NCI-H187 treated with DMSO at 0.1 percent for 48 hours (cell line): ENCODE results near the gene KCNN1.
"Not testable (repeated sequence)": the region's sequence is repeated elsewhere in the genome, so short reads cannot be mapped to it uniquely, and the experiment has no call there.

Experiments
- DNase-seq: peaks from one replicate; lab custom pipeline; 2025; lab: John Stamatoyannopoulos, UW

KCNN1 gene

GRCh38 chr19:17969096-17969792, 2.3 kb downstream of the KCNN1 start:
- DNase-seq, result no peak

DNA sequence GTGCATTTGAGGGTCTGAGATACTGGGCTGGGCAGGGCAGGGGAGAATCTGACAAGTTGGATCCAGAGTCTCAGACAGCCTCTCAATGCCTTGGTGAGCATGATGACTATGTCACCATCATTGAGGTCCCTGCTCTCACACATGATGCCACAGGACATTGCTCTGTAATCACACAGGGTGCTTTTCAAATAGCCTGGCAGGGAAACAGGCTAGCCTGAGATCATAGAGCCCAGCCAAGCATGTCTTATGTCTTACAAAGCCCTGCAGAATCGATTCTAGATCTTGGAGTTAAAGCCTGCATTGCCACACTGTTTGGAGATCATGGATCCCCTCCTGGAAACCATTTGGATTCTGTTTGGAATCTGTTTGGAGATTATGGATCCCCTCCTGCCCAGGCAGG, 5.3 kb downstream of the KCNN1 start:
- DNase-seq, result no peak

GRCh38 chr19:17973759-17974158, 6.9 kb downstream of the KCNN1 start:
- DNase-seq, result no peak

DNA sequence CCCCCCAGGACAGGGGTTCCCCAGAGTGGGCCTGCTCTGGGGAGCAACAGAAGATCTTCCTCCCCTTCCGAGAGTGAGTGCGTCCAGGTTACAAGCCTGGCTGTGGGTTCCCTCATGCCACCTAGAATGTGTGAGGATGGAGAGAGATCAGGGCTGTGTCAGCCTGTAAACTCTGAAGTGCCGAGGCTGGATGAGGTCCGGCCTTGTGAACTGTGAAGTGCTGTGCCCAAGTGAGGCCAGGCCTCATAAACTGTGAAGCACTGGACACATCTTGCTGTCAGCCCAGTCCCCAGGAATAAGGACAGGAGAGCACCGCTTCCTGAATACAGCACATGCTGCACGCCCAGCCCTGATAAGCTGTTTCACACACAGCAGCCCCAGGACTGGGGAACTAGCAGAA, 7.6 kb downstream of the KCNN1 start:
- DNase-seq, result no peak

- DNase-seq, result no peak
Measured at GRCh38 chr19:17975032-17975431, 8.1 kb downstream of the KCNN1 start.

DNA sequence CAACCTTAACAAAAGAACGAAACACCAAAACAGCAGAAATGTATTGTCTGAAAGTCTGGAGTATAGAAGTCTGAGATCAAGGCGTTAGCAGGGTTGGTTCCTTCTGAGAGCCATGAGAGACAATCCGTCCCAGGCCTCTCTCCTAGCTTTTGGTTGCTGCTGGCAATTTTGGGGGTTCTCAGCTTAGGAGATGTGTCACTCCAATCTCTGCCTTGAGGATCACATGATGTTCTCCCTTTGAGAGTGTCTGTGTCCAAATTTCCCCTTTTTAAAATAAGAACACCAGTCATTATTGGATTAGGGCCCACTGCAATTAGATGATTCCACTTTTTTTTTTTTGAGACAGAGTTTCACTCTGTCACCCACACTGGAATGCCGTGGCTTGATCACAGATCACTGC, 10.1 kb downstream of the KCNN1 start:
- no peak for DNase-seq

DNA sequence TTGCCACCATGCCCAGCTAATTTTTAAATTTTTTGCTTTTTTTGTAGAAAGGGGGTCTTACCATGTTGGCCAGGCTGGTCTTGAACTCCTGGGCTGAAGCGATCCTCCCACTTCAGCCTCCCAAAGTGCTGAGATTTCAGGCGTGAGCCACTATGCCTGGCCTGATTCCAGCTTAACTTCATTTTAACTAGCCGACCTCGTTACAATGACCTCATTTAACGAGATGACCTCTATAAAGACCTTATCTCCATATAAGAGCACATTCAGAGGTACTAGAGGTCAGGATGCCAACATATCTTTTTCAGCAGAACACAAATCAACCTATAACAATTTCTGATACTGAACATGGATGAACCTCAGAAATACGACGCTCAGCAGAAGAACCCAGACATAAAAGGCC, 10.6 kb downstream of the KCNN1 start:
- no peak for DNase-seq

- DNase-seq, result no peak
Measured at GRCh38 chr19:17981611-17982010, 14.7 kb downstream of the KCNN1 start.

- no peak for DNase-seq
Measured at GRCh38 chr19:17982430-17982829, 15.5 kb downstream of the KCNN1 start.

DNA sequence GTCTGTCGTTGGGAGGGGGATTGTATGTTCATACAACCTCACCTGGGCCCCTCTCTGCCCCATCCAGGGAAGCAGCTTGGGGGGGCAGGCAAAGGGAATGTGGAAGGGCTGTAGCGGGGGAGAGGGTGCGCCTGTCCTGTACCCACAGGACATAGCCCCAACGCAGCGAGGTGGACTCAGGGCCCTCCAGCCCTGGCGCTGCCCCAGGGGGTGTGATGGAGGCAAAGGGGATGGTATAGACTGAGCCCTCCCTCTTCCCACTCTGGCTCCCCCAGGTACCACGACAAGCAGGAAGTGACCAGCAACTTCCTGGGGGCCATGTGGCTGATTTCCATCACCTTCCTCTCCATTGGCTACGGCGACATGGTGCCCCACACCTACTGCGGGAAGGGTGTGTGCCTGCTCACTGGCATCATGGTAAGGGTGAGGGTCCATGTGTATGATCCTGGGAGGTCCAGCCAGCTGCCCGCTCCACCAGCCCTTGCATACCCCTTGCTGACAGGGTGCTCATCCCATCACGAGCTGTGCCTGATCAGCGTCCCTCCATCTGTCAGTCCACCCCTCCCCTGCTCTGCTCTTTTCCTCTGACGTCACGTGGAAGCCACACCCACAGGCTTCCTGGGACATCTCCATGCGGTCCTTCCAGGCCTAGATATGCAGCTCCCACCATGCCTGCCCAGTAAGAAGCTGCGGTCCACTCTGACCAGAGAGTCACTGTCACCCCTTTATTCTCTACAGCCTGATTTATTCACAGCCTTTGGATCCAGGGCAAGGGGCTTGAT, 18.3 kb downstream of the KCNN1 start:
- no peak for DNase-seq

DNA sequence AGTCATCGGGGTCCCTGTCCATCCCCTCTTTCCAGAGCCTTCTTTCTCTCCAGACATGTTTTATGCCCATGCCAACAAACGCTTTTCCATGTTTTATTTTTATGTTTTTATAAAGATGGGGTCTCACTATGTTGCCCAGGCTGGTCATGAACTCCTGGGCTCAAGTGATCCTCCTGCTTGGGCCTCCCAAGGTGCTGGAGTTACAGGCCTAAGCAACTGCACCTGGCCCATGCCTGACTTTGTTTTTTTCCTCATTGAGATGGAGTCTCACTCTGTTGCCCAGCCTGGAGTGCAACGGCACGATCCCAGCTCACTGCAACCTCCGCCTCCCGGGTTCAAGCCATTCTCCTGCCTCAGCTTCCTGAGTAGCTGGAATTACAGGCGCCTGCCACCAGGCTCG, 19.7 kb downstream of the KCNN1 start:
- not testable (repeated sequence) for DNase-seq

DNA sequence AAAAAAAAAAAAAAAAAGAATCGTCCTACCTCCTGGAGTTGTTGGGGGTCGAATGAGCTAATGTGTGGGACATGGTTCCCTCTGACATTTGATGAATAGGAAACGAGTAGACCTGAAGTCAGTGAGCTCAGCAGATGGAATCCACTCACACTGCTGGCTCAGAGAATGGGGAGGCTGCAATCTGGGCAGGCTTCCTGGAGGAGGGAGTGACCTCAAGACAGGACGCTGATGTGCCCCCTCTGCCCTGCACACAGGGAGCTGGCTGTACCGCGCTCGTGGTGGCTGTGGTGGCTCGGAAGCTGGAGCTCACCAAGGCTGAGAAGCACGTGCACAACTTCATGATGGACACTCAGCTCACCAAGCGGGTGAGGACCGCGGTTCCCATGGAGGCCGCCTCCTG, 21.3 kb downstream of the KCNN1 start:
- DNase-seq, result no peak

- no peak for DNase-seq
Measured at GRCh38 chr19:17989425-17990094, 22.7 kb downstream of the KCNN1 start.

- DNase-seq, result no peak
Measured at GRCh38 chr19:17993076-17993813, 26.3 kb downstream of the KCNN1 start.

GRCh38 chr19:17996826-17997316, 30.0 kb downstream of the KCNN1 start:
- no peak for DNase-seq

DNA sequence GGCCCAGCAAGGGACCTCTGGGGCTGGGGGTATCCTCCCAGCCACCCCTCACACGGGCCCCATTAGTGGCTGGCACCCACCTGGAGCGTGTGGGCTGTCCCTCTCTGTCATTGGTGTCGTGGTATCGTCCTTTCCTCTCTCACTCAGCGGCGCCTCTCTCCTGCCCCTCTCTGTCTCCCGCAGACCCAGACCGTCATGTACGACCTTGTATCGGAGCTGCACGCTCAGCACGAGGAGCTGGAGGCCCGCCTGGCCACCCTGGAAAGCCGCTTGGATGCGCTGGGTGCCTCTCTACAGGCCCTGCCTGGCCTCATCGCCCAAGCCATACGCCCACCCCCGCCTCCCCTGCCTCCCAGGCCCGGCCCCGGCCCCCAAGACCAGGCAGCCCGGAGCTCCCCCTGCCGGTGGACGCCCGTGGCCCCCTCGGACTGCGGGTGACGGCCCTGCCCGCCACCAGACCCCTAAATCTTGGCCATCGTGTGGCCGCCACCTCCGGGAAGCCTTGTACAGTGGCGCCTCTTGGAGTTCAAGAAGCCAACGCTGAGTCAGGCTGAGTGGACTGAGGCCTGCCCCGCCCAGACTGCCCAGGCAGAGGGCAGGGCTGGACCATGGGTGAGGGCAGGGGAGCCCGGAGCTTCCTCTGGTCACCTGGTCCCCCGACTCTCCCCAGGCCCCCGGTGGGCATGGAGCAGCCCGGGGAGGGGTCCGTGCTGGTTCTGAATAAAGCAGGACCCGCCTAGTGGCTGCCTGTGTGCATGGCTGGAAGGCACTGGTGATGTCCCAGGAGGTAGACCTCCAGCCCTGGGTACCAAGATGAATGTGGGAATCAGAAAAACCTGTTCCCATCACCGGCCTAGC, 31.3 kb downstream of the KCNN1 start:
- no peak for DNase-seq

GRCh38 chr19:17998827-17999150, 31.9 kb downstream of the KCNN1 start:
- DNase-seq, result no peak

DNA sequence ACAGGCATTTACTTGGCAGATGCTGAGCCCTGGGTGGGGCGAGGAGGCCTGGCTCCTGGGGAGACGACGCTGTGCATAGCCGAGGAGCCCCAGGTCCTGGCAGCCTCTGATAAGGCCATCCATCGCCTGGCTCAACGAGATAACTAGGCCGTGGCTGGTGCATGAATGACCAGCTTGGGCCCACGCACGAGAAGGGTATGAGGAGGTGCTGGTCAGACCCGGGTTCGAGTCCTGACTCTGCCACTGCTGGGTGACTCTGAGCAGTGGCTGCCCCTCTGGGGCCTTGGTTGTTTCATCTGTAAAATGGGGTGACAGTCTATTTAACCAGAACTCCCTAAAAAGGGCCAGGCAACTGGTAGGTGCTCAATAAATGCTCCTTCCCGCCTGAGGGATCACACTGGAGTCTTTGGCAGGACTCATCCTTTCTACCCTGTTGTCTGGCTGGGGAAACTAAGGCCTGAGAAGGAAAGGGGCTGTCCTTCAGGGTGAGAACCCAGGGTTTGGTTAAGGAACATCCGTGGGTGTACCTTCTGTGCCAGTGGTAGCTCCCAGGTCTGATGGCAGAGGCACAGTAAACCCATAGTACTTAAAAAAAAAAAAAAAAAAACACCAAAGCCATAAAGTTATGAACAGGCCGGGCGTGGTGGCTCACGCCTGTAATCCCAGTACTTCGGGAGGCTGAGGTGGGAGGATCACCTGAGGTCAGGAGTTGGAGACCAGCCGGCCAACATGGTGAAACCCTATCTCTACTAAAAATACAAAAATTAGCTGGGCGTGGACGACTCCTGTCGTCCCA, 33.0 kb downstream of the KCNN1 start:
- no peak for DNase-seq

GRCh38 chr19:18000480-18000914, 33.6 kb downstream of the KCNN1 start:
- no peak for DNase-seq
